ENCODE measurements around the gene MARVELD2. TPM values are rescaled to one million over a fixed set of nuclear protein-coding genes. Genes with fewer than 3 reads are reported as not detected.

The MARVELD2 gene
- total RNA-seq, 1 donor from 2014 or later: 1.6 TPM

DNA sequence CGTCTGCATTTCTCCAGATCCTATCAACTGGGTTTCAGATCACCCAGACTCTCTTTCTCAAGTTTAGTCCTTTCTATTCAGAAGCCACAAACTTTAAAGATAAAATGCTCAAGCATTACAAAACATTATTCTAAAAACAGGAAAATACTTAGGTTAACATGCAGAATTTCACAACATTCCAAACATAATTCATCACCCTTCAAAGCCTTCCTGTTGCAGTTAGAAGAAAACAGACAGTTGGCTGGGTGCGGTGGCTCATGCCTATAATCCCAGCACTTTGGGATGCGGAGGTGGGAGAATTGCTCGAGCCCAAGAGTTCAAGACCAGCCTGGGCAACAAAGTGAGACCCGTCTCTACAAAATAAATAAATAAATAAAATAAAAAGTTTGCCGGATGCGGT lies 70.0 kb downstream of the MARVELD2 start:
- no peaks in the 10 kb centered on the region for H3K27me3 Mint-ChIP-seq (ENCODE audit: unreplicated experiment)
- no peak overlapping the region for H3K4me3 Mint-ChIP-seq (ENCODE audit: unreplicated experiment)
- DNase-seq: no peak
- H3K4me1 Mint-ChIP-seq (ENCODE audit: low read depth, unreplicated experiment): no peaks in the 10 kb centered on the region
- H3K9me3 Mint-ChIP-seq (ENCODE audit: unreplicated experiment): no peaks in the 10 kb centered on the region
- no peaks in the 10 kb centered on the region for H3K36me3 Mint-ChIP-seq (ENCODE audit: unreplicated experiment)
- TF ChIP-seq, protein P1, sequence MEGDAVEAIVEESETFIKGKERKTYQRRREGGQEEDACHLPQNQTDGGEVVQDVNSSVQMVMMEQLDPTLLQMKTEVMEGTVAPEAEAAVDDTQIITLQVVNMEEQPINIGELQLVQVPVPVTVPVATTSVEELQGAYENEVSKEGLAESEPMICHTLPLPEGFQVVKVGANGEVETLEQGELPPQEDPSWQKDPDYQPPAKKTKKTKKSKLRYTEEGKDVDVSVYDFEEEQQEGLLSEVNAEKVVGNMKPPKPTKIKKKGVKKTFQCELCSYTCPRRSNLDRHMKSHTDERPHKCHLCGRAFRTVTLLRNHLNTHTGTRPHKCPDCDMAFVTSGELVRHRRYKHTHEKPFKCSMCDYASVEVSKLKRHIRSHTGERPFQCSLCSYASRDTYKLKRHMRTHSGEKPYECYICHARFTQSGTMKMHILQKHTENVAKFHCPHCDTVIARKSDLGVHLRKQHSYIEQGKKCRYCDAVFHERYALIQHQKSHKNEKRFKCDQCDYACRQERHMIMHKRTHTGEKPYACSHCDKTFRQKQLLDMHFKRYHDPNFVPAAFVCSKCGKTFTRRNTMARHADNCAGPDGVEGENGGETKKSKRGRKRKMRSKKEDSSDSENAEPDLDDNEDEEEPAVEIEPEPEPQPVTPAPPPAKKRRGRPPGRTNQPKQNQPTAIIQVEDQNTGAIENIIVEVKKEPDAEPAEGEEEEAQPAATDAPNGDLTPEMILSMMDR (IDR thresholded peaks at IDR 0.05; ENCODE audit: partially characterized antibody, unreplicated experiment): no peak
- no peak overlapping the region for H3K27ac Mint-ChIP-seq (ENCODE audit: unreplicated experiment)

DNA sequence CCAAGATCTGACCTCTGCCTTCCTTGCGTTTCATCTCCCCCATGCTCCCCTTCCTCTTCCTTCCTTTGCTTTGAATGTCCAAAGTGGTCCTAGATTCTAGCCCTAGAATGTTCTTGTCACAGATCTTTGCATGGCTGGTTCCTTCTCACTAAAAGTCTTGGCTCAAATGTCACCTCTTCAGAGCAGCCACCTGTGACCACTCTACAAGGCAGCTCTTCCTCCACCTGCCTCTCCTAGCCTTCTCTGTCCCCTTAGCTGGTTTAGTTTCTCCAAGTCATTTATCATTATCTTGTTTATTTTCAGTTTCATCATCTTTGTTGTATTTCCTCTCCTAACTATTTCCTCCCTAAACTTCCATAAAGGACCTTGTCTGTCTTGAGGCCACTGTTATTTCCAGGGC lies 70.6 kb downstream of the MARVELD2 start:
- Mint-ChIP-seq H3K9me3 (ENCODE audit: unreplicated experiment) (no peaks in the 10 kb centered on the region), H3K27ac (ENCODE audit: unreplicated experiment) (no peak overlapping the region), H3K36me3 (ENCODE audit: unreplicated experiment) (no peaks in the 10 kb centered on the region), H3K4me1 (ENCODE audit: low read depth, unreplicated experiment) (no peaks in the 10 kb centered on the region), H3K27me3 (ENCODE audit: unreplicated experiment) (no peaks in the 10 kb centered on the region), H3K4me3 (ENCODE audit: unreplicated experiment) (no peak overlapping the region)
- no peak for DNase-seq
- TF ChIP-seq, protein P1 (IDR thresholded peaks at IDR 0.05; ENCODE audit: partially characterized antibody, unreplicated experiment): no peak

DNA sequence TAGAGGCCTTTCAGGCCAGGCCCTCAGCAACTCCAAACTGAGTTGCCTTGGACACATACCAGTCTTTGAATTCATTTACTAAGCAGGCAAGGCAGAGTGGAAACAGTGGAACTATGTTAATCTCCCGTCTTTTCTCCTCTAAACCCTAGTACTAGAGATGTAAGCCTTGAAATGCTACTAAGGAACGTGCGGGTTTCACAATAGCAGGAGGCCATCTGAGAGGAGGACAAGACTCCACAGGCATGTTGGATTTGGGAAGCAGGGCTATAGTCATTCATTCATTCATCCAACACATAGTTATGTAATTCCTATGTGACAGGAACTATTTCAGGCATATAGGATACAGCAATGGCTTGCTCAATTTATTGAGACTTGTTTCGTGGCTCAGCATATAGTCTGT lies 74.3 kb downstream of the MARVELD2 start:
- no peak overlapping the region for H3K4me3 Mint-ChIP-seq (ENCODE audit: unreplicated experiment)
- no peak for DNase-seq
- no peak overlapping the region for H3K27ac Mint-ChIP-seq (ENCODE audit: unreplicated experiment)

DNA sequence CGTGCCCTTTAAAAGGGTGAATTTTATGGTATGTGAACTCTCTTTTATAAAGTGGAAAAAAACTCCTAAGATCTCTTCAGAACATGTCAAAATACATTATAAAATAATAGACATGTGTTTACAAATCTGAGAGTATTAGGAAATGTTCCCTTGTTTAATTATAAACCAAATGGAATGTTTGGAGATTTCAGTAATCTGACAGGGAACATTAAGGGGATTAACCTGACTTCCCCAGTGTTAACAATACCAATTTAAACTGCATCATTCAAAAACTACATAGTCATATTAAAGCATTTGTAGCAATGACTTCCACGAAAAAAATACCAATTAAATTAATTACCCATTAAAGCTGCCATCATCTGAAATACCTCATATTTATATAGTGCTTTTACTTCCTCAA lies 76.1 kb downstream of the MARVELD2 start:
- Mint-ChIP-seq H3K27ac (ENCODE audit: unreplicated experiment) (no peak overlapping the region), H3K4me3 (ENCODE audit: unreplicated experiment) (no peak overlapping the region), H3K27me3 (ENCODE audit: unreplicated experiment) (peaks cover 7% of the 10 kb centered on the region), H3K36me3 (ENCODE audit: unreplicated experiment) (no peaks in the 10 kb centered on the region), H3K4me1 (ENCODE audit: low read depth, unreplicated experiment) (no peaks in the 10 kb centered on the region), H3K9me3 (ENCODE audit: unreplicated experiment) (peaks cover 5% of the 10 kb centered on the region)
- TF ChIP-seq, protein P1 (IDR thresholded peaks at IDR 0.05; ENCODE audit: partially characterized antibody, unreplicated experiment): no peak
- DNase-seq: no peak

More for the DNA sequence above, 74.3 kb downstream of the MARVELD2 start:
- TF ChIP-seq, protein P1 (IDR thresholded peaks at IDR 0.05; ENCODE audit: partially characterized antibody, unreplicated experiment): no peak
- H3K4me1 Mint-ChIP-seq (ENCODE audit: low read depth, unreplicated experiment): no peaks in the 10 kb centered on the region
- H3K27me3 Mint-ChIP-seq (ENCODE audit: unreplicated experiment): peaks cover 3% of the 10 kb centered on the region
- H3K36me3 Mint-ChIP-seq (ENCODE audit: unreplicated experiment): no peaks in the 10 kb centered on the region
- peaks cover 3% of the 10 kb centered on the region for H3K9me3 Mint-ChIP-seq (ENCODE audit: unreplicated experiment)

DNA sequence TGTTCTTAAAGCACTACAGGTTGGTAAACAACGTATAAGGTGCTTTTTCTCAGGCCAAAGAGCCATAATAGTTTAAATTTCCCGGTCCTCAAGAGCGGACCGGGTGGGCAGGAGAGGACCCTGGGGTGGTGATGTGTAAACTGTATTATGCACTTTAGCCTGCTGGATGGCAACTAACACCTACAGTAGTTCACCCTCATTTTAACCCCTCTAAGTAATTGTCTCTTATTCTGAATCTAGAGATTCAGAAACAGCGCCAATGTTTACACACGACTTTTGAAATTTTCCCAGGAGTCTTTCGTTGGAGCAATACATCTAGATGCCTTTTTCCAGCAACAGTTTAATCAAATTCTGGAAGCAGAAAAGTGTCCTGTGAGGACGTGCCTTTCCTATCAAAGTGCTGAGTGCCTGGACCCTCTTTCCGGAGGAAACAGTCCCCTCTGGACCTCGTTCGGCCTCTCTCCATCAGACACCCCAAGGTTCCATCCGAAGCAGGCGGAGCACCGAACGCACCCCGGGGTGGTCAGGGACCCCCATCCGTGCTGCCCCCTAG lies 77.0 kb downstream of the MARVELD2 start:
- no peaks in the 10 kb centered on the region for H3K36me3 Mint-ChIP-seq (ENCODE audit: unreplicated experiment)
- peak overlapping the region; percentile 86 for H3K4me3 Mint-ChIP-seq (ENCODE audit: unreplicated experiment)
- DNase-seq: no peak
- peaks cover 7% of the 10 kb centered on the region for H3K27me3 Mint-ChIP-seq (ENCODE audit: unreplicated experiment)
- H3K4me1 Mint-ChIP-seq (ENCODE audit: low read depth, unreplicated experiment): no peaks in the 10 kb centered on the region
- peaks cover 5% of the 10 kb centered on the region for H3K9me3 Mint-ChIP-seq (ENCODE audit: unreplicated experiment)
- H3K27ac Mint-ChIP-seq (ENCODE audit: unreplicated experiment): no peak overlapping the region
- TF ChIP-seq, protein P1 (IDR thresholded peaks at IDR 0.05; ENCODE audit: partially characterized antibody, unreplicated experiment): no peak

Measured in glutamatergic neuron (in vitro differentiated cells).